Dendritic cell treated with granulocyte-macrophage colony-stimulating factor and Interleukin-4, amounts not matched to agents 40 ng/mL and 50 ng/mL, for 4 days (primary cell): ENCODE measurements around the gene TP53BP2.
"Not testable (repeated sequence)": the region's sequence is repeated elsewhere in the genome, so short reads cannot be mapped to it uniquely, and the experiment has no call there.

ENCODE experiments used
- H3K27ac Mint-ChIP-seq: one replicate; pipeline ENCODE4 v1.8.0; 2022; ENCODE audit warnings: mild to moderate bottlenecking, mixed read lengths
- H3K27me3 Mint-ChIP-seq: one replicate; pipeline ENCODE4 v1.8.0; 2022; ENCODE audit warnings: mild to moderate bottlenecking, mixed read lengths
- H3K36me3 Mint-ChIP-seq: one replicate; pipeline ENCODE4 v1.8.0; 2022; ENCODE audit warnings: low read depth, mixed read lengths
- H3K4me1 Mint-ChIP-seq: one replicate; pipeline ENCODE4 v1.8.0; 2022; ENCODE audit warnings: low read depth, mixed read lengths
- H3K4me3 Mint-ChIP-seq: one replicate; pipeline ENCODE4 v1.8.0; 2022; ENCODE audit warnings: mild to moderate bottlenecking, moderate library complexity, mixed read lengths
- H3K9me3 Mint-ChIP-seq: one replicate; pipeline ENCODE4 v1.8.0; 2022; ENCODE audit warnings: mixed read lengths
- intact Hi-C: fragments of 100-400 bp; cut with micrococcal nuclease; formaldehyde crosslinking; loops from one replicate; pipeline ENCODE4 v1.15.0; 2022

The TP53BP2 gene

GRCh38 chr1:223870617-223871574, 25.1 kb upstream of the TP53BP2 start:
- peaks cover 13% of the 10 kb centered on the region for H3K4me1 Mint-ChIP-seq
- H3K36me3 Mint-ChIP-seq, result no peaks in the 10 kb centered on the region
- peak overlapping the region; percentile 82 for H3K27ac Mint-ChIP-seq
- H3K9me3 Mint-ChIP-seq, result no peaks in the 10 kb centered on the region
- peak overlapping the region; percentile 50 for H3K4me3 Mint-ChIP-seq
- peaks cover 3% of the 10 kb centered on the region for H3K27me3 Mint-ChIP-seq
- intact Hi-C loops, result no loop called here

- H3K9me3 Mint-ChIP-seq, H3K4me3 Mint-ChIP-seq, H3K4me1 Mint-ChIP-seq, intact Hi-C loops, H3K27ac Mint-ChIP-seq, H3K27me3 Mint-ChIP-seq, H3K36me3 Mint-ChIP-seq: not testable (repeated sequence)
Observed at GRCh38 chr1:223864599-223865368, 19.0 kb upstream of the TP53BP2 start.

GRCh38 chr1:223864084-223864483, 18.3 kb upstream of the TP53BP2 start:
- Mint-ChIP-seq H3K9me3 (no peaks in the 10 kb centered on the region), H3K4me1 (no peaks in the 10 kb centered on the region), H3K27me3 (peaks cover 5% of the 10 kb centered on the region)

GRCh38 chr1:223861904-223862303, 16.2 kb upstream of the TP53BP2 start:
- intact Hi-C loops, result no loop called here
- H3K36me3 Mint-ChIP-seq, result no peaks in the 10 kb centered on the region
- H3K27me3 Mint-ChIP-seq, result peaks cover 5% of the 10 kb centered on the region
- H3K4me3 Mint-ChIP-seq, result no peak overlapping the region
- H3K27ac Mint-ChIP-seq, result no peak overlapping the region
- H3K9me3 Mint-ChIP-seq, result no peaks in the 10 kb centered on the region
- H3K4me1 Mint-ChIP-seq, result no peaks in the 10 kb centered on the region

More at GRCh38 chr1:223864084-223864483, 18.3 kb upstream of the TP53BP2 start:
- Mint-ChIP-seq H3K27ac (no peak overlapping the region), H3K4me3 (no peak overlapping the region), H3K36me3 (no peaks in the 10 kb centered on the region)
- intact Hi-C loops, result no loop called here

GRCh38 chr1:223860051-223860622, 14.4 kb upstream of the TP53BP2 start:
- no peaks in the 10 kb centered on the region for H3K36me3 Mint-ChIP-seq
- no peak overlapping the region for H3K27ac Mint-ChIP-seq
- H3K4me1 Mint-ChIP-seq, result no peaks in the 10 kb centered on the region
- H3K9me3 Mint-ChIP-seq, result no peaks in the 10 kb centered on the region
- intact Hi-C loops, result no loop called here
- peaks cover 5% of the 10 kb centered on the region for H3K27me3 Mint-ChIP-seq
- no peak overlapping the region for H3K4me3 Mint-ChIP-seq

GRCh38 chr1:223859058-223859457, 13.3 kb upstream of the TP53BP2 start:
- Mint-ChIP-seq H3K4me3 (no peak overlapping the region), H3K27ac (no peak overlapping the region), H3K4me1 (no peaks in the 10 kb centered on the region), H3K27me3 (peaks cover 5% of the 10 kb centered on the region), H3K9me3 (no peaks in the 10 kb centered on the region), H3K36me3 (no peaks in the 10 kb centered on the region)
- intact Hi-C loops, result no loop called here

- no peaks in the 10 kb centered on the region for H3K9me3 Mint-ChIP-seq
- intact Hi-C loops, result no loop called here
- H3K4me1 Mint-ChIP-seq, result peaks cover 5% of the 10 kb centered on the region
- peaks cover 5% of the 10 kb centered on the region for H3K27me3 Mint-ChIP-seq
- no peak overlapping the region for H3K4me3 Mint-ChIP-seq
- H3K27ac Mint-ChIP-seq, result no peak overlapping the region
- H3K36me3 Mint-ChIP-seq, result no peaks in the 10 kb centered on the region
Observed at GRCh38 chr1:223856386-223856785, 10.6 kb upstream of the TP53BP2 start.

- Mint-ChIP-seq H3K4me1 (peaks cover 5% of the 10 kb centered on the region), H3K36me3 (no peaks in the 10 kb centered on the region), H3K27ac (no peak overlapping the region), H3K9me3 (no peaks in the 10 kb centered on the region), H3K27me3 (no peaks in the 10 kb centered on the region), H3K4me3 (no peak overlapping the region)
- intact Hi-C loops, result no loop called here
Observed at GRCh38 chr1:223853748-223854147, 8.0 kb upstream of the TP53BP2 start.

- no peak overlapping the region for H3K27ac Mint-ChIP-seq
- no peak overlapping the region for H3K4me3 Mint-ChIP-seq
- H3K36me3 Mint-ChIP-seq, result no peaks in the 10 kb centered on the region
- H3K4me1 Mint-ChIP-seq, result peaks cover 5% of the 10 kb centered on the region
- no peaks in the 10 kb centered on the region for H3K9me3 Mint-ChIP-seq
- intact Hi-C loops, result no loop called here
- H3K27me3 Mint-ChIP-seq, result no peaks in the 10 kb centered on the region
Observed at GRCh38 chr1:223853275-223853674, 7.5 kb upstream of the TP53BP2 start.

- H3K4me1 Mint-ChIP-seq, result peaks cover 12% of the 10 kb centered on the region
- no peaks in the 10 kb centered on the region for H3K27me3 Mint-ChIP-seq
- intact Hi-C loops, result no loop called here
- H3K27ac Mint-ChIP-seq, result no peak overlapping the region
- no peak overlapping the region for H3K4me3 Mint-ChIP-seq
- no peaks in the 10 kb centered on the region for H3K36me3 Mint-ChIP-seq
- H3K9me3 Mint-ChIP-seq, result no peaks in the 10 kb centered on the region
Observed at GRCh38 chr1:223852337-223852736, 6.6 kb upstream of the TP53BP2 start.

GRCh38 chr1:223849352-223850254, 3.9 kb upstream of the TP53BP2 start:
- Mint-ChIP-seq H3K27ac (no peak overlapping the region), H3K9me3 (no peaks in the 10 kb centered on the region), H3K36me3 (peaks cover 14% of the 10 kb centered on the region), H3K4me1 (peaks cover 24% of the 10 kb centered on the region), H3K27me3 (no peaks in the 10 kb centered on the region), H3K4me3 (no peak overlapping the region)
- intact Hi-C loops, result loop anchor here (5.0 to 10.0 kb wide), 2 partner anchors 37 to 135 kb away; partner anchors contain the start of gene CAPN2

GRCh38 chr1:223848536-223848935, 2.8 kb upstream of the TP53BP2 start:
- H3K36me3 Mint-ChIP-seq, result peaks cover 15% of the 10 kb centered on the region
- H3K4me3 Mint-ChIP-seq, result no peak overlapping the region
- no peaks in the 10 kb centered on the region for H3K27me3 Mint-ChIP-seq
- peaks cover 31% of the 10 kb centered on the region for H3K4me1 Mint-ChIP-seq
- no peak overlapping the region for H3K27ac Mint-ChIP-seq
- intact Hi-C loops, result loop anchor here (5.0 to 10.0 kb wide), 2 partner anchors 36 to 134 kb away; partner anchors contain the start of gene CAPN2
- H3K9me3 Mint-ChIP-seq, result no peaks in the 10 kb centered on the region

- peak overlapping the region; percentile 100 for H3K27ac Mint-ChIP-seq
Observed at GRCh38 chr1:223847781-223848345, 2.1 kb upstream of the TP53BP2 start.

More at GRCh38 chr1:223847781-223848345, 2.1 kb upstream of the TP53BP2 start:
- intact Hi-C loops, result loop anchor here (5.0 to 10.0 kb wide), 2 partner anchors 36 to 133 kb away; partner anchors contain the start of gene CAPN2
- no peaks in the 10 kb centered on the region for H3K27me3 Mint-ChIP-seq
- H3K4me3 Mint-ChIP-seq, result no peak overlapping the region
- peaks cover 36% of the 10 kb centered on the region for H3K4me1 Mint-ChIP-seq
- H3K9me3 Mint-ChIP-seq, result no peaks in the 10 kb centered on the region
- H3K36me3 Mint-ChIP-seq, result peaks cover 15% of the 10 kb centered on the region
